IMR-90 (cell line): ENCODE data around the gene RABEP2.
"Not testable (repeated sequence)": the region's sequence is repeated elsewhere in the genome, so short reads cannot be mapped to it uniquely, and the experiment has no call there.

Source experiments
- MAFK ChIP-seq: IDR thresholded peaks from 2 replicates; pipeline ENCODE4 v1.6.1; 2012; ENCODE audit warnings: low read depth, low read length, improper control_type of control experiment
- POLR2A ChIP-seq: IDR thresholded peaks from 2 replicates; pipeline ENCODE4 v1.6.1; 2012; ENCODE audit warnings: mild to moderate bottlenecking, low read depth, low read length

DNA sequence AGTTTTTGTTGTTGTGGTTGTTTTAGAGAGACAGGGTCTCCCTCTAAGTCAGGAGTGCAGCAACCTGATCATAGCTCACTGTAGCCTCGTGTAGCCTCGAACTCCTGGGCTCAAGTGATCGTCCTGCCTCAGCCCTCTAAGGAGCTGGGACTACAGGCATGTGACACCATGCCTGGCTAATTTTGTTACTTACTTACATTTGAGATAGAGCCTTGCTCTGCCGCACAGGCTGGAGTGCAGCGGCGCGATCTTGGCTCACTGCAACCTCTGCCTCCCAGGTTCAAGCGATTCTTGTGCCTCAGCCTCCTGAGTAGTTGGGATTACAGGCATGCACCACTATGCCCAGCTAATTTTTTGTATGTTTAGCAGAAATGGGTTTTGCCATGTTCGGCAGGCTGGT, 57.4 kb downstream of the RABEP2 start:
- TF ChIP-seq MAFK, POLR2A: not testable (repeated sequence)
